Activated CD8-positive, alpha-beta T cell treated with anti-CD3 and anti-CD28 coated beads, Interleukin-2, amount 10 ng/mL, durations not matched to agents 7 days and 5 days (primary cell): ENCODE measurements around the gene ZNF365. TPM values are rescaled to one million over a fixed set of nuclear protein-coding genes. Genes with fewer than 3 reads are reported as not detected.
"Not testable (repeated sequence)": the region's sequence is repeated elsewhere in the genome, so short reads cannot be mapped to it uniquely, and the experiment has no call there.

Experiments
- ATAC-seq: fragments of 150-1000 bp; cut with Tn5 transposase; one replicate; pipeline ENCODE4 v1.10.0; 2021; ENCODE audit warnings: moderate library complexity
- CTCF ChIA-PET: fragments of 350-600 bp; sonication (Branson Sonifier 250); formaldehyde crosslinking; loops from one replicate; lab custom pipeline; 2021; ENCODE audit warnings: antibody characterized with exemption; lab: Charles Lee
- POLR2A ChIA-PET: fragments of 350-600 bp; sonication (Branson Sonifier 250); formaldehyde crosslinking; loops from one replicate; lab custom pipeline; 2021; ENCODE audit warnings: antibody characterized with exemption; lab: Charles Lee
- DNase-seq: peaks from one replicate; pipeline ENCODE4 v3.0.0-alpha.2; 2020
- H3K27ac Mint-ChIP-seq: one replicate; pipeline ENCODE4 v1.8.0; 2021; ENCODE audit warnings: mild to moderate bottlenecking, mixed read lengths
- H3K27me3 Mint-ChIP-seq: one replicate; pipeline ENCODE4 v1.8.0; 2021; ENCODE audit warnings: low read depth, mixed read lengths
- H3K36me3 Mint-ChIP-seq: one replicate; pipeline ENCODE4 v1.8.0; 2021; ENCODE audit warnings: low read depth, mixed read lengths
- H3K4me1 Mint-ChIP-seq: one replicate; pipeline ENCODE4 v1.8.0; 2021; ENCODE audit warnings: low read depth, mixed read lengths
- H3K4me3 Mint-ChIP-seq: one replicate; pipeline ENCODE4 v1.8.0; 2021; ENCODE audit warnings: mild to moderate bottlenecking, mixed read lengths
- H3K9me3 Mint-ChIP-seq: one replicate; pipeline ENCODE4 v1.8.0; 2022; ENCODE audit warnings: mixed read lengths; ENCODE audit not compliant: insufficient read depth
- total RNA-seq, 2 experiments: library from RNA; stranded (reverse); gene quantifications; one replicate each; pipeline ENCODE4 v1.2.3, GENCODE V29; 2021

ZNF365 gene
- total RNA-seq, 2 experiments from 2014 or later, result not detected

DNA sequence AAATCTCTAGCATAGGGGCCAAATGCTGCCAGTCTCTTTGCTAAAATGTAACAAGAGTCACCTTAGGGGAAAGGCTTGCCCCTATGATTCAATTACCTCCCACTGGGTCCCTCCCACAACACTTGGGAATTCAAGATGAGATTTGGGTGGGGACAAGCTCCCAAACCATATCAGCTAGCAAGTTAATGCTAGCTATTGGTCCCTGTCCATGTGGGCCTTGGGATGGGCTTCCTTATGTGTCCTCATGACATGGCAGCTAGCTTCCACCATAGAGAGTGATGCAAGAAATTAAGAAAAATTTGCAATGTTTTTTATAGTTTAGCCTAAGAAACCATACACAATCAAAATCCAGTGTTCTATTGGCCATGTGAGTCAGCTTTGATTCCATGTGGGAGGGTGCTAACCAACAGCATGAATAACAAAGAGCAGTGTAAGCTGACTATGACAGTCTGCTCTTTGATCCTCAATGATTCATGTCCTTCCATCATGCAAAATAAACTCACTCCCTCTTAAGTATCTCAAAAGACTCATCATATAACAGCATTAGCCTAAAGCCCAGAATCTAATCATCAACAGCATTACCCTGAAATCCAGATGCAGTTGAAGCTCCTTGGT is 21.7 kb upstream of the ZNF365 start:
- no peaks in the 10 kb centered on the region for H3K27me3 Mint-ChIP-seq
- H3K9me3 Mint-ChIP-seq, result peaks cover 9% of the 10 kb centered on the region
- ChIA-PET POLR2A (no interaction called here), CTCF (no interaction called here)
- no peak overlapping the region for H3K4me3 Mint-ChIP-seq
- H3K27ac Mint-ChIP-seq, result no peak overlapping the region
- H3K4me1 Mint-ChIP-seq, result no peaks in the 10 kb centered on the region
- DNase-seq (no peak), ATAC-seq (no peak)
- no peaks in the 10 kb centered on the region for H3K36me3 Mint-ChIP-seq

DNA sequence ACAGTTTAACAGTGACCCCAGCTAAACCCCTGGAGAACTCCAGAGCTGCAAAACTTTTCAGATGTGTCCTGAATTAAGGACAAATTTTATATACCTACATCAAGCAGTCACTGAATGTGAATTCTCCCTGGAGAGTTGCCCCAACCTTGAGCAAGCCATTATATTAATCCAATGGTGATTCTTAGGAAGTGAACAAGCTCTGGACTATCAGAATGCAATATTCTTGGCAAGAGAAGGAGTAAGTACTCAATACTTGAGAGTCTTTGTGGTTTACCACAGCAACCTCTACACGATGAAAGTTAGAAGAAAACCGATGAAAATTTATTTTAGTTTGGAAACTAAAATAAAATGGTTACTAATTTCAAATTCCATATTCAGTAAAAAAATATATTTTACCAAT is 19.3 kb upstream of the ZNF365 start:
- Mint-ChIP-seq H3K9me3 (peaks cover 4% of the 10 kb centered on the region), H3K27ac (no peak overlapping the region), H3K4me1 (no peaks in the 10 kb centered on the region), H3K4me3 (no peak overlapping the region), H3K36me3 (no peaks in the 10 kb centered on the region), H3K27me3 (no peaks in the 10 kb centered on the region)
- ChIA-PET POLR2A (no interaction called here), CTCF (no interaction called here)
- ATAC-seq, result no peak
- no peak for DNase-seq

DNA sequence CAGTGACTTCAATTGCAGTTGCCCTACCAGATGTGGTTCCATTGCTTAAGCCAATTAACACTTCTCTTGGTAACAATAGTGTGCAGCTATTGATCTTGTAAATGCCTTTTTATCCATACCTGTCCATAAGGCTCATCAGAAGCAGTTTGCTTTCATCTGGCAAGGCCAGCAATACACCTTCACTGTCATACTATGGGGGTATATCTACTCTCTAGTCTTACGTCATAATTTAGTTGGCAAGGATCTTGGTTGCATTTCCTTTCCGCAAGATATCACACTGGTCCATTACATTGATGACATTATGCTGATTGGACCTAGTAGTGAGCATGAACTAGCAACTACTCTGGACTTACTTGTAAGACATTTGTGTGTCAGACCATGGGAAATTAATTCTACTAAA is 17.7 kb upstream of the ZNF365 start:
- CTCF ChIA-PET, result no interaction called here
- H3K36me3 Mint-ChIP-seq, result no peaks in the 10 kb centered on the region

DNA sequence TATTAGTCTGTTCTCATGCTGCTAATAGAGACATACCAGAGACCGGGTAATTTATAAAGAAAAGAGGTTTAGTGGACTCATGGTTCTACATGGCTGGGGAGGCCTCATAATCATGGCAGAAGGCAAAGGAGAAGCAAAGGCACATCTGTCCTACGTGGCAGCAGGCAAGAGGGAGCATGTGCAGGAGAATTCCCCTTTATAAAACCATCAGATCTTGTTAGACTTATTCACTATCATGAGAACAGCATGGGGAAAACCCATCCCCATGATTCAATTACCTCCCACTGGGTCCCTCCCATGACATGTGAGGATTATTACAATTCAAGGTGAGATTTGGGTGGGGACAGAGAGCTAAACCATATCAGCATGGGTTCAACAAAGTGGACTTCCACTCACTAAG is 16.0 kb upstream of the ZNF365 start:
- H3K4me1 Mint-ChIP-seq, H3K27ac Mint-ChIP-seq, H3K9me3 Mint-ChIP-seq, CTCF ChIA-PET, ATAC-seq, POLR2A ChIA-PET, H3K36me3 Mint-ChIP-seq, H3K4me3 Mint-ChIP-seq, DNase-seq, H3K27me3 Mint-ChIP-seq: not testable (repeated sequence)

More for the DNA sequence above, 17.7 kb upstream of the ZNF365 start:
- no peaks in the 10 kb centered on the region for H3K9me3 Mint-ChIP-seq
- no peak overlapping the region for H3K27ac Mint-ChIP-seq
- DNase-seq (no peak), ATAC-seq (no peak)
- no peaks in the 10 kb centered on the region for H3K27me3 Mint-ChIP-seq
- POLR2A ChIA-PET, result no interaction called here
- no peaks in the 10 kb centered on the region for H3K4me1 Mint-ChIP-seq
- H3K4me3 Mint-ChIP-seq, result no peak overlapping the region

DNA sequence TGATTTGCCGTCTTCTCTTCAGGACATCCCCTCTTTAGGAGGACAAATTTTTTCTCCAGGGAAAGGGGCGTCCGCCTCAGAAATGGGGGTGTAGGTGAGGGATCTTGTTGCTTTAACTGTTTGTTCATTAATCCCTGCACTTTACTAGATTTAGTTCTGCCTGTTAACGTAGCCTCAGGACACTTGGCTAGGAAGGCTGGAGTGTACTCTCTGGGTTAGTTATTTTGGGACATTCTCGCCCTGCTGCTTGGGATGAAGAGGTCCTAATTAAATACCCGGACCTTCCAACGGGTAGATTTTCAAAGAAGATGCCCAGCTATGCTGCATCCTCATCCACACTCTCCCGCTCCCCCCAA is 552 bp upstream of the ZNF365 start:
- no peak for DNase-seq
- H3K4me1 Mint-ChIP-seq, result peaks cover 4% of the 10 kb centered on the region
- no peak for ATAC-seq
- no peak overlapping the region for H3K27ac Mint-ChIP-seq
- POLR2A ChIA-PET, result no interaction called here
- H3K4me3 Mint-ChIP-seq, result peak overlapping the region; percentile 54
- CTCF ChIA-PET, result no interaction called here
- peaks cover 41% of the 10 kb centered on the region for H3K27me3 Mint-ChIP-seq
- H3K36me3 Mint-ChIP-seq, result no peaks in the 10 kb centered on the region
- H3K9me3 Mint-ChIP-seq, result no peaks in the 10 kb centered on the region

DNA sequence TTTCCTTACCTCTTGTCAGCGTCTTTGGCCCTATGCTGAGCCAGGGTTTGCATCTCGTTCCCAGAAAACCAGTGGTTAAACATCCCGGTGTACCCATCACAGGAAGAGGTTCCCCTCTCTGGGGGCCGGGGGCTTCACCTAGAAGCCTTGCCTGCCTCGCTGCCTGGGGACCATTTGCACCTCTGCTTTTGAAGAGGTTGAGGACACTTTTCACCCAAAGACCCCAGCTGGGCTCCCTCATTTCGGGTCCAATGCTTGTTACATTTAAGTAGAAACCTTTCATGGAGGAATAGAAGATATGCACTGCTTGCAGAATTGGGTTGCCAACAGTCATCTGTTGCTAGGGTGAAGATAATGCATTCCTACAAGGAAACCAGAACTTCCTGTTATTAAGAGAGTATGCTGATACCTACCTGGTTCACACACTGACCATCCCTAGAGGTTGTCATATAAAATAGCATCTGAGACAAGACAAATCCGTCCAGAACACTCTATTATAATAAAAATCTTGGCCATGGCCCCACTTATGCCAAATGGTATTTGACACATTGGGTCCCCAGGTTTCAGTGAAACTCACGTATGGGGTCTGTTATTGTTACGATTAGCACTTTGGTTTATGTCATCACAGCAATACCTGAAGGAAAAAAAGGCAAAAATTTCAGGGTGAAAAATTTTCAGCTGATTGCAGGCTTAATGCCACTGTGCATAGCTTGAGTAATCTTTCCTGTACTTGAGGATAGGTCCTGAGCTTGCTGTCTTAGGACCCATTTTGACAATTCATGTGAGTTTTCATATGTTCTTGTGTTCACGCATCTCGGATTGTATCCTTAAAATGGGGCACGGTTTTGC is 917 bp downstream of the ZNF365 start:
- ATAC-seq, result no peak
- H3K36me3 Mint-ChIP-seq, result no peaks in the 10 kb centered on the region

DNA sequence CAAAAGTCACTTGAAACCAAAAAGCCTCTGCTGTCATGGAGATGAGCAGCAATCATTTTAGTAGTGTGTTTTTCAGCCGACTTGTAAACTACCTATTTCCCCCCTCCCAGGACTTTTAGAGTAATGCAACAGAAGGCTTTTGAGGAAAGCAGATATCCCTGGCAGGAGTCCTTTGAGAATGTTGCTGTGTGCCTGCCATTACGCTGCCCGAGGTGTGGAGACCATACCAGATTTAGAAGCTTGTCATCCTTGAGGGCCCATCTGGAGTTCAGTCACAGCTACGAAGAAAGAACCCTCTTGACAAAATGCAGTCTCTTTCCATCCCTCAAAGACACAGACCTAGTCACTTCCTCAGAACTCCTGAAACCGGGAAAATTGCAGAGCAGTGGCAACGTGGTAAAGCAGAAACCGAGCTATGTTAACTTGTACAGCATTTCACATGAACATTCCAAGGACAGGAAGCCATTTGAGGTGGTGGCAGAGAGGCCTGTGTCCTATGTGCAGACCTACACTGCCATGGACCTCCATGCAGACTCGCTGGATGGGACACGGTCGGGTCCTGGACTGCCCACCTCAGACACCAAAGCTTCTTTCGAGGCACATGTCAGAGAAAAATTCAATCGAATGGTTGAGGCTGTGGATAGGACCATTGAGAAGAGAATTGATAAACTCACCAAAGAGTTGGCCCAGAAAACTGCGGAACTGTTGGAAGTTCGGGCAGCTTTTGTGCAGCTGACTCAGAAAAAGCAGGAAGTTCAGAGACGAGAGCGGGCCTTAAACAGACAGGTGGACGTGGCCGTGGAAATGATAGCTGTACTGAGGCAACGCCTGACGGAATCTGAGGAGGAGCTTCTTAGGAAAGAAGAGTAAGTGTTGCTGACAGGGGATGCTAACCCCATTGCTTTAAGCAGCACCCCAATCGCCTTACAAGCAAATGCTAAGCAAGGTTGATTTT is 2.2 kb downstream of the ZNF365 start:
- ChIA-PET POLR2A (no interaction called here), CTCF (no interaction called here)
- Mint-ChIP-seq H3K36me3 (no peaks in the 10 kb centered on the region), H3K9me3 (no peaks in the 10 kb centered on the region), H3K4me3 (no peak overlapping the region), H3K4me1 (peaks cover 4% of the 10 kb centered on the region), H3K27me3 (peaks cover 46% of the 10 kb centered on the region), H3K27ac (no peak overlapping the region)
- ATAC-seq (no peak), DNase-seq (no peak)

More for the DNA sequence above, 917 bp downstream of the ZNF365 start:
- ChIA-PET CTCF (interaction anchor here (0.7 kb wide), 1 partner anchor 1666 kb away, joined by 3 read pairs; no protein-coding TSS in a partner anchor), POLR2A (no interaction called here)
- Mint-ChIP-seq H3K4me3 (peak overlapping the region; percentile 52), H3K27ac (no peak overlapping the region), H3K27me3 (peaks cover 41% of the 10 kb centered on the region), H3K9me3 (no peaks in the 10 kb centered on the region), H3K4me1 (peaks cover 4% of the 10 kb centered on the region)
- DNase-seq, result no peak

DNA sequence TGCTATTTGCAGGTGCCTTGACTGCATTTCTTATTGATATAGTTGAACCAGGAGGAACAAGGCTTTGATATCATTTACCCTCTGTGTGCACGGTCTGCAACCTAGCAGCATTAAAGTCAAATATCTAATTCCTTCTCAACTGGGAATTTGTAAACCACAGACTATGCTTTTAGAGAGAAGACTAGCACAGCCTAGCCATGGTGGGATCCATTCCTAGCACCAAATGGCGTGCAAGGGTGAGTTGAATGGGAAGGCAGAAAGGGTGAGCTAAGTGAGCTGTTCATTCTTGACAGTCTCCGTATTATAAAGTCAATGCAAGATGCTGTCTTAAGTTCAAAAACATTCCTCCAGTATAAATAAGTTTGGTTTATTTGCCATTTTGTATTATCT is 2.9 kb downstream of the ZNF365 start:
- no peak for ATAC-seq
- Mint-ChIP-seq H3K9me3 (no peaks in the 10 kb centered on the region), H3K27me3 (peaks cover 45% of the 10 kb centered on the region), H3K4me1 (peaks cover 4% of the 10 kb centered on the region), H3K36me3 (no peaks in the 10 kb centered on the region), H3K27ac (no peak overlapping the region), H3K4me3 (no peak overlapping the region)
- DNase-seq, result no peak
- ChIA-PET CTCF (no interaction called here), POLR2A (no interaction called here)

DNA sequence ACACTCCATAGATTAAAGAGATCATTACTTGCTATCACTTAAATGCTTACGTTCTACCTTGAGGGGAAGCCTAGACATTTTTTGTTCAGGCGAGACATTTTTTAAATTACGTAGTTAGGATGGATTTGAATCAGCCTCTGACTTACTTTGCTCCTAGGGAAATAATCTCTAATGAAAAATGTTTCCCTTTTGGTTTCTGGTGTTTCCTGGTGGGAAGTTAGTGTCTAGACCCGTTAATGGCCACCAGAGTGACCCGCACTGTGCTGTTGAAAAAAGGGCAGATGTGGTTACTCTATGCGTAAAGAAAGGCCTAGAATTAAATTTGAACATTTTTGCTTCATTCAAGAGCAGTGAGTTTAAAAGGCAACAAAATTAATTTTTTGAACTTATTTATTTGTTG is 3.8 kb downstream of the ZNF365 start:
- Mint-ChIP-seq H3K27ac (no peak overlapping the region), H3K4me1 (peaks cover 4% of the 10 kb centered on the region), H3K9me3 (no peaks in the 10 kb centered on the region), H3K27me3 (peaks cover 40% of the 10 kb centered on the region), H3K36me3 (no peaks in the 10 kb centered on the region), H3K4me3 (no peak overlapping the region)
- ChIA-PET CTCF (no interaction called here), POLR2A (no interaction called here)
- no peak for ATAC-seq
- no peak for DNase-seq

DNA sequence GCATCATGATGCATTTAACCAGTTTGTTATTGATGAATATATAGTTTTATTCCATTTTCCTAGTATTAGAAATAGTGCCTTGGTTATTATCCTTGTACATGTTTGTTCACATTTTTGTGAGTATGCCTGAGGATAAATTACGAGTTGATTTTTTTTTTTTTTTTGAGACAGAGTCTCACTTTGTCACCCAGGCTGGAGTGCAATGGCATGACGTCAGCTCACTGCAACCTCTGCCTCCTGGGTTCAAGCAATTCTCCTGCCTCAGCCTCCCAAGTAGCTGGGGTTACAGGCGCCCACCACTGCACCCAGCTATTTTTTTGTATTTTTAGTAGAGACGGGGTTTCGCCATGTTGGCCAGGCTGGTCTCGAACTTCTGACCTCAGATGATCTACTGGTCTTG is 4.7 kb downstream of the ZNF365 start:
- H3K4me3 Mint-ChIP-seq, DNase-seq, POLR2A ChIA-PET, CTCF ChIA-PET, H3K9me3 Mint-ChIP-seq, ATAC-seq, H3K27ac Mint-ChIP-seq, H3K36me3 Mint-ChIP-seq, H3K4me1 Mint-ChIP-seq: not testable (repeated sequence)
- peaks cover 36% of the 10 kb centered on the region for H3K27me3 Mint-ChIP-seq

DNA sequence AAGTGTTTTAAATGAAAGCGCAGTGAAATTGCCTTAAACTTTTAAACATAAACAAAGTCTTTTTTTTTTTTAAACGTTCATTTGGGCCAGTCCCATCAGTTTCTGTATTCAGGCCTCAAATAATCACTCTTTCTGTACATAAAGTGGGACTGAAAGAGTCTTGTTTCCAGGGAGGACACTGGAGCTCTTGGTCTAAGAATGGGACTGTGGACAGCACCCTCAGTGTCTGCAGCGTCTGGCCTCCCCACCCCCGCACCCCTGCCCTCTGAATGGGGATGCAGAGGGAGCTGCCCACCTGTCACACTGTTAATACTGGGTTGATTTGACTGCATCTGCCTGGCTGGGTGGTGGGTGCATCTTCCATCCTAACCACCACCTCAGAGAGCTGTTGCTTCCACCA is 5.2 kb downstream of the ZNF365 start:
- POLR2A ChIA-PET, result no interaction called here
- Mint-ChIP-seq H3K4me3 (no peak overlapping the region), H3K4me1 (peaks cover 6% of the 10 kb centered on the region), H3K27ac (no peak overlapping the region), H3K27me3 (peaks cover 35% of the 10 kb centered on the region), H3K36me3 (no peaks in the 10 kb centered on the region), H3K9me3 (no peaks in the 10 kb centered on the region)
- DNase-seq (no peak), ATAC-seq (no peak)
- CTCF ChIA-PET, result no interaction called here

DNA sequence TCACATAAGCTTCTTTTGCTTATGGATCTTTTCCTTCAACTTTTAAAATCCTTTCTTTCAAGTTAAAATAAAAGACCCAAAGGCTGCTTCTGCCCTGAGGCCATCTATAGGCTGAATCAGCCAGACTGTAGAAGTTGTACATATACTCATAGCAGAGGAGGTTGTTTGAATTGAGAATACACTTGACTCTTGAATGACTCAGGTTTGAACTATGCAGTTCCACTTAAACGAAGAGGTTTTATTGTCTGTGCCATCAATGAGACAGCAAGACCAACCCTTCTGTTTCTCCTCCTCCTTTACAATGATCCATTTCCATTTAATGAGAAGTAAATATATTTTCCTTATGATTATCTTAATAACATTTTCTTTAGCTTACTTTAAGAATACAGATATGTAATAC is 5.8 kb downstream of the ZNF365 start:
- no peak overlapping the region for H3K27ac Mint-ChIP-seq
- DNase-seq, result no peak
- no peak for ATAC-seq
- POLR2A ChIA-PET, result no interaction called here
- no peaks in the 10 kb centered on the region for H3K9me3 Mint-ChIP-seq
- CTCF ChIA-PET, result no interaction called here
- H3K36me3 Mint-ChIP-seq, result no peaks in the 10 kb centered on the region
- H3K4me1 Mint-ChIP-seq, result peaks cover 8% of the 10 kb centered on the region
- H3K27me3 Mint-ChIP-seq, result peaks cover 30% of the 10 kb centered on the region
- no peak overlapping the region for H3K4me3 Mint-ChIP-seq
